PC-3 (cell line): ENCODE results near the gene AOPEP. TPM values are rescaled to one million over a fixed set of nuclear protein-coding genes. Genes with fewer than 3 reads are reported as not detected.

Experiments
- ATAC-seq: fragments of 200-7000 bp; cut with Tn5 transposase; 2 replicates; pipeline ENCODE4 v1.9.1; 2020; ENCODE audit warnings: mild to moderate bottlenecking, moderate library complexity
- BruUV-seq: library from RNA; stranded (reverse); fragments of 400-500 nt; replicated peaks from 2 replicates; lab custom pipeline; 2021; lab: Mats Ljungman, UMichigan
- CTCF ChIA-PET: fragments of 300-600 bp; sonication (Branson Sonifier 250); formaldehyde crosslinking; loops from one replicate; lab custom pipeline; 2022; ENCODE audit warnings: antibody characterized with exemption; lab: Charles Lee
- POLR2A ChIA-PET: fragments of 300-600 bp; sonication (Branson Sonifier 250); formaldehyde crosslinking; loops from one replicate; lab custom pipeline; 2022; ENCODE audit warnings: antibody characterized with exemption; ENCODE audit not compliant: unreplicated experiment; lab: Charles Lee
- DNase-seq: peaks from one replicate; pipeline ENCODE4 v3.0.0-alpha.2; 2015
- H2AFZ ChIP-seq: fragments of 300-600 bp; sonication (generic); 2 replicates; pipeline ENCODE4 v1.6.0; 2016; ENCODE audit warnings: antibody characterized with exemption, low read length
- H3F3A ChIP-seq: fragments of 300-600 bp; sonication (generic); one replicate; pipeline ENCODE4 v1.6.0; 2017; ENCODE audit warnings: antibody characterized with exemption, low read length, control low read depth, mild to moderate bottlenecking; ENCODE audit not compliant: unreplicated experiment
- H3K27ac ChIP-seq: fragments of 300-600 bp; sonication (generic); 2 replicates; pipeline ENCODE4 v1.5.1; 2016; ENCODE audit warnings: mild to moderate bottlenecking, low read length
- H3K27me3 ChIP-seq: fragments of 300-600 bp; sonication (generic); 2 replicates; pipeline ENCODE4 v1.6.1; 2016; ENCODE audit warnings: low read length, mixed read lengths
- H3K36me3 ChIP-seq: fragments of 300-600 bp; sonication (generic); 2 replicates; pipeline ENCODE4 v1.6.1; 2016; ENCODE audit warnings: low read depth, mixed run types, low read length, mixed read lengths
- H3K4me1 ChIP-seq: fragments of 300-600 bp; sonication (generic); 2 replicates; pipeline ENCODE4 v1.5.1; 2016; ENCODE audit warnings: low read length; ENCODE audit not compliant: insufficient read depth
- H3K4me2 ChIP-seq: fragments of 300-600 bp; sonication (generic); 2 replicates; pipeline ENCODE4 v1.6.0; 2016; ENCODE audit warnings: low read length
- H3K4me3 ChIP-seq: fragments of 300-600 bp; sonication (generic); 2 replicates; pipeline ENCODE4 v1.5.1; 2016; ENCODE audit warnings: mild to moderate bottlenecking, low read length, mixed read lengths
- H3K79me2 ChIP-seq: fragments of 300-600 bp; sonication (generic); 2 replicates; pipeline ENCODE4 v1.6.1; 2017; ENCODE audit warnings: low read length, mixed read lengths
- H3K9ac ChIP-seq: fragments of 300-600 bp; sonication (generic); 2 replicates; pipeline ENCODE4 v1.6.0; 2016; ENCODE audit warnings: mild to moderate bottlenecking, low read length
- H3K9me2 ChIP-seq: fragments of 300-600 bp; sonication (generic); replicated peaks from 2 replicates; pipeline ENCODE4 v1.6.1; 2016; ENCODE audit warnings: mixed run types, low read length, mixed read lengths
- H3K9me3 ChIP-seq: fragments of 300-600 bp; sonication (generic); 2 replicates; pipeline ENCODE4 v1.6.1; 2016; ENCODE audit warnings: low read length, mixed read lengths
- H4K20me1 ChIP-seq: fragments of 300-600 bp; sonication (generic); 2 replicates; pipeline ENCODE4 v1.6.1; 2016; ENCODE audit warnings: low read length, mixed read lengths
- CTCF ChIP-seq: fragments of 300-600 bp; sonication (generic); conservative IDR thresholded peaks from 2 replicates; pipeline ENCODE4 v1.5.1; 2017; ENCODE audit warnings: antibody characterized with exemption, low read depth, mild to moderate bottlenecking, low read length
- EZH2 ChIP-seq: fragments of 300-600 bp; sonication (generic); IDR thresholded peaks from one replicate; pipeline ENCODE4 v1.6.1; 2017; ENCODE audit warnings: antibody characterized with exemption, mild to moderate bottlenecking, low read length; ENCODE audit not compliant: unreplicated experiment
- EZH2phosphoT487 ChIP-seq: fragments of 300-600 bp; sonication (generic); IDR thresholded peaks from 2 replicates; pipeline ENCODE4 v1.6.1; 2018; ENCODE audit warnings: mild to moderate bottlenecking, antibody characterized with exemption, low read length, borderline replicate concordance
- intact Hi-C: fragments of 100-400 bp; cut with micrococcal nuclease; formaldehyde crosslinking; loops from 2 replicates; pipeline ENCODE4 v1.9.0; 2023
- total RNA-seq: library from RNA; depleted of rRNA; stranded (reverse); fragments of >200 nt; gene quantifications from 2 replicates; pipeline ENCODE4 v1.2.3, GENCODE V29; 2014

The AOPEP gene
- total RNA-seq, 1 experiment from 2014 or later = 23.1 TPM

DNA sequence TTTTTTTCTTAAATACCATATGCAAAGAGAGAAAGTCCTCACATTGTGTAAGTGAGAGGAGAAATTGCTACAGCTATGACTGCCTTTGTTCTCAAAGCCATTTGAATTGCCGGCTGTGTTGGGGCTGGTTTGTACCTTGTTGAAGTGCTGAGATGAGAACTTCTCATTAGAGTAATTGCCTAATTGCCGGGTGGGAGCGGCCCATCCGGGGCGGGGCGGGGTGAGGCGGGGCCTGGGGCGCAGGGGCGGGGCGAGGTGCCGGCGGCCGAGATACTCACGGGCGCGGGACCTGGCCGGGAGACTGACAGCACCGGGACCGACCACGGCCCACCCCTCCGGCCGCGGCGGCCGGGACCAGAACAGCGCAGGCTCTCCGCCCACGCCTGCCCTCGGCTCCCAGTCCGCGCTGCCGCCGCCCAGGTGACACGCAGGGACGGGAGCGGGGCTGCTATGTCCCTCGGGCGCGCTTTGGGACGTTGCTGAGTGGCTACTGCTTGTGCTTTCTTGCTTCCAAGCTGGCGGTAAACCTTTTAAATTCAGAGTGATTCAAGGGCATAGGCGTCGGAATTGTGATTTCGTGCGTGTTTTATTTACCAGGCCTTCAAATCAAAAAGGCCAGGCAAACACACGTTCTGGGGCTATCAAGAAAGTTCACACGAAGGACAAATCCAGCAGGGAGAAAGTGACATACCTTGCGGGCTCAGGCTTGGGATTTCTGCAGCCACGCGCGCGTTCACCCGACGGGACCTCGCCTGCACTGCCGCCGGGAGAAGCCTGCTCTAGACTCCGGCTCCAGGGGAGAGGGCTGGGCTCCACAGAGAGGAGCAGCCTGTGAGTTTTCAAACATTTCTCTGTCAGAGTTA lies 322.0 kb downstream of the AOPEP start:
- Histone ChIP-seq H3K79me2 (peaks cover 44% of the 10 kb centered on the region), H3K27me3 (no peaks in the 10 kb centered on the region), H3K4me1 (peaks cover 21% of the 10 kb centered on the region), H3K9me2 (no peaks in the 10 kb centered on the region), H4K20me1 (0 out of 2 replicates have a peak, but pooled peaks cover 3% of the 10 kb centered on the region), H2AFZ (peak overlapping the region; percentile 88), H3F3A (no peaks in the 10 kb centered on the region), H3K27ac (peak overlapping the region; percentile 70), H3K36me3 (no peaks in the 10 kb centered on the region), H3K9me3 (no peaks in the 10 kb centered on the region), H3K4me2 (peak overlapping the region; percentile 91), H3K4me3 (peak overlapping the region; percentile 92), H3K9ac (peak overlapping the region; percentile 83)
- DNase-seq = peak; percentile 49
- TF ChIP-seq EZH2 (no peak), EZH2phosphoT487 (no peak), CTCF (no peak)
- ATAC-seq = peak; percentile 91
- ChIA-PET CTCF (no interaction called here), POLR2A (no interaction called here)
- intact Hi-C loops = loop anchor here (5.0 kb wide), 1 partner anchor 41 kb away; no protein-coding TSS in a partner anchor
- BruUV-seq = TSS peak; percentile 51

GRCh38 chr9:95049761-95050160 lies 323.3 kb downstream of the AOPEP start:
- H3K36me3 ChIP-seq = no peaks in the 10 kb centered on the region
- no TSS peak for BruUV-seq
- TF ChIP-seq EZH2 (no peak), EZH2phosphoT487 (no peak), CTCF (no peak)

More at GRCh38 chr9:95049761-95050160, 323.3 kb downstream of the AOPEP start:
- no peak for ATAC-seq
- Histone ChIP-seq H3K27ac (no peak overlapping the region), H3K4me3 (peak overlapping the region; percentile 92), H3F3A (no peaks in the 10 kb centered on the region), H3K79me2 (peaks cover 57% of the 10 kb centered on the region), H3K9me3 (no peaks in the 10 kb centered on the region), H2AFZ (no peak overlapping the region), H4K20me1 (0 out of 2 replicates have a peak, but pooled peaks cover 3% of the 10 kb centered on the region), H3K4me2 (peak overlapping the region; percentile 91), H3K9ac (peak overlapping the region; percentile 83), H3K4me1 (peaks cover 21% of the 10 kb centered on the region), H3K27me3 (no peaks in the 10 kb centered on the region), H3K9me2 (no peaks in the 10 kb centered on the region)
- intact Hi-C loops = loop anchor here (5.0 kb wide), 1 partner anchor 42 kb away; no protein-coding TSS in a partner anchor
- CTCF ChIA-PET = no interaction called here
- POLR2A ChIA-PET = no interaction called here
- DNase-seq = no peak
